Measurements from ENCODE around the gene NIPAL1. TPM values are rescaled to one million over a fixed set of nuclear protein-coding genes. Genes with fewer than 3 reads are reported as not detected.

NIPAL1 gene
- total RNA-seq, 2 experiments from 2014 or later = 1.6 to 1.8 TPM

DNA sequence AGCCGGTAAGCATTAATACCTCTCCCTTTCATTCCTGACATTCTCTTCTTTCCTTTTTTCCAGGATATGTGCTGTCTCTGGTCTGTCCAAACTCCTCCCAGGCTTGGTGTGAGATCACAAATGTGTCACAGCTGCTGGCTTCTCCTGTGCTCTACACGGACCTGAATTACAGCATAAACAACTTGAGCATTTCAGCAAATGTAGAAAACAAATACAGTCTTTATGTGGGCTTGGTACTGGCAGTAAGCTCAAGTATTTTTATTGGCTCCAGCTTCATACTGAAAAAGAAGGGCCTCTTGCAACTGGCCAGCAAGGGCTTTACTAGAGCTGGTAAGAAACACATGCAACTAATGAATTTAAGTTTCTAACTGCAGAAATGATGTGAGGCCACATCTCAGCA lies 8.4 kb downstream of the NIPAL1 start:
- ATAC-seq = no peak
- H3K36me3 Mint-ChIP-seq (ENCODE audit: low read depth) = peaks cover 11% of the 10 kb centered on the region
- no peak overlapping the region for H3K4me3 Mint-ChIP-seq
- DNase-seq = no peak
- peaks cover 38% of the 10 kb centered on the region for H3K4me1 Mint-ChIP-seq
- ChIA-PET POLR2A (no interaction called here), CTCF (interaction anchor here (4.2 kb wide), 1 partner anchor 10 kb away, joined by 26 read pairs; no protein-coding TSS in a partner anchor)
- peaks cover 11% of the 10 kb centered on the region for H3K27me3 Mint-ChIP-seq
- H3K27ac Mint-ChIP-seq = no peak overlapping the region
- peaks cover 2% of the 10 kb centered on the region for H3K9me3 Mint-ChIP-seq (ENCODE audit: low read depth)
- intact Hi-C loops (cut with DNase I, micrococcal nuclease) = no loop called here

DNA sequence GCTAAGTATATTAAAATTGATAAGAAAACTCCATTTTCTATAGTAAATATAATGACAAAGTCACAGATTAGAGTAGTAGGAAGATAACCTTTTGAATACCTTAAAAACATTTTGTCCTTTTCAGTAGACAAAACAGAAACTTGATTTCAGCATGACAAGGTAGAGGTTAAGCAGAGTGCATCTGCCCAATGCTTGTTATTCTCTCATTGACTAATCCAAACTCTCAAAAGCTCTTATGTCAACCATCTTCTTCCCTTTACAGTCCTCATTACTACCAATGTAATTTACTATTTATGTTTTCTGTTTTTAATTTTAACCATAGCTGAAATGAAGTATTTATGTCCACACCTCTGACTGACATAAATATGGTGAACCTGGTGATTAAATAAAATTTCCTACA lies 11.1 kb downstream of the NIPAL1 start:
- ATAC-seq = peak; percentile 96
- Mint-ChIP-seq H3K9me3 (ENCODE audit: low read depth) (no peaks in the 10 kb centered on the region), H3K4me1 (peaks cover 23% of the 10 kb centered on the region), H3K4me3 (no peak overlapping the region), H3K27me3 (peaks cover 5% of the 10 kb centered on the region), H3K27ac (no peak overlapping the region), H3K36me3 (ENCODE audit: low read depth) (peaks cover 11% of the 10 kb centered on the region)
- DNase-seq = no peak
- intact Hi-C loops (cut with DNase I, micrococcal nuclease) = loop anchor here in 1 of 2 experiments (1.0 kb wide), 1 partner anchor 9 kb away; no protein-coding TSS in a partner anchor
- POLR2A ChIA-PET = interaction anchor here (0.6 kb wide), 1 partner anchor 9 kb away, joined by 7 read pairs; no protein-coding TSS in a partner anchor
- CTCF ChIA-PET = interaction anchor here (0.6 to 0.9 kb wide), 2 partner anchors 11 to 102 kb away, joined by 3 to 7 read pairs; partner anchors contain the start of genes CNGA1 and NIPAL1

DNA sequence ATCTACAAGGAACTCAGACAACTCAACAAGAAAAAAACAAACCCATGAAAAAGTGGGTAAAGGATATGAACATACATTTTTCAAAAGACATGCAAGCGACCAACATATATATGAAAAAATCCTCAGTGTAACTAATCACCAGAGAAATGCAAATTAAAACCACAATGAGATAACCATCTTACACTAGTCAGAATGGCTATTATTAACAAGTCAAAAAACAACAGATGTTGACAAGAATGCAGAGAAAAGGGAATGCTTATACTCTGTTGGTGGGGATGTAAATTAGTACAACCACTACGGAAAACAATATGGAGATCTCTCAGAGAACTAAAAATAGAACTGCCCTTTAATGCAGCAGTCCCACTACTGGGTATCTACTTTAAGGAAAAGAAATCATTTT lies 12.1 kb downstream of the NIPAL1 start:
- Mint-ChIP-seq H3K36me3 (ENCODE audit: low read depth) (peaks cover 11% of the 10 kb centered on the region), H3K9me3 (ENCODE audit: low read depth) (no peaks in the 10 kb centered on the region), H3K4me1 (peaks cover 26% of the 10 kb centered on the region), H3K27me3 (peaks cover 2% of the 10 kb centered on the region), H3K27ac (no peak overlapping the region), H3K4me3 (no peak overlapping the region)
- ATAC-seq (no peak), DNase-seq (no peak)
- CTCF ChIA-PET = interaction anchor here (1.2 kb wide), 1 partner anchor 12 kb away, joined by 3 read pairs; no protein-coding TSS in a partner anchor
- POLR2A ChIA-PET = no interaction called here
- intact Hi-C loops (cut with DNase I, micrococcal nuclease) = no loop called here

DNA sequence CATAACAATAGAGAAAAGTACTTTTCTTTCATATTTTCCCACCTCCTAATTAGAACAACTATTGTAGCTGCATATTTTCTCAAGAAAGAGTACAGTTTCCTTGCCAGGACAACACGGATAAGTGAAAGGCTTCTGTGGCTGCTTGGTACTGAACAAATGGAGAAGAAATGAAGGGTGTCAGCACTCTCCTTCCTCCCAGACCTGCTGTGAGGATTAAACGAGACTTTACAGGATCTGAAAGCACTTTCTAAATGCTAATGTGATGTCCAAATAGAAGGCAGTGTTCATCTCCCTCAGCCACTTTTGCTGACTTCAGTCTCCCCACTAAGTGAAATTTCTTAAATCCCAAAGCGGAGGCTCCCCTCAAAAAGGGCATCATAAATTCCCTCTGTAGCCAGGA lies 13.9 kb downstream of the NIPAL1 start:
- DNase-seq (no peak), ATAC-seq (no peak)
- H3K4me3 Mint-ChIP-seq = no peak overlapping the region
- H3K36me3 Mint-ChIP-seq (ENCODE audit: low read depth) = peaks cover 10% of the 10 kb centered on the region
- ChIA-PET CTCF (interaction anchor here (4.5 to 8.8 kb wide), 2 partner anchors 12 to 57 kb away, joined by 64 to 91 read pairs; partner anchors contain the start of genes CNGA1 and NIPAL1), POLR2A (no interaction called here)
- intact Hi-C loops (cut with DNase I, micrococcal nuclease) = no loop called here
- H3K9me3 Mint-ChIP-seq (ENCODE audit: low read depth) = no peaks in the 10 kb centered on the region
- H3K27ac Mint-ChIP-seq = no peak overlapping the region
- H3K4me1 Mint-ChIP-seq = peaks cover 42% of the 10 kb centered on the region
- no peaks in the 10 kb centered on the region for H3K27me3 Mint-ChIP-seq

DNA sequence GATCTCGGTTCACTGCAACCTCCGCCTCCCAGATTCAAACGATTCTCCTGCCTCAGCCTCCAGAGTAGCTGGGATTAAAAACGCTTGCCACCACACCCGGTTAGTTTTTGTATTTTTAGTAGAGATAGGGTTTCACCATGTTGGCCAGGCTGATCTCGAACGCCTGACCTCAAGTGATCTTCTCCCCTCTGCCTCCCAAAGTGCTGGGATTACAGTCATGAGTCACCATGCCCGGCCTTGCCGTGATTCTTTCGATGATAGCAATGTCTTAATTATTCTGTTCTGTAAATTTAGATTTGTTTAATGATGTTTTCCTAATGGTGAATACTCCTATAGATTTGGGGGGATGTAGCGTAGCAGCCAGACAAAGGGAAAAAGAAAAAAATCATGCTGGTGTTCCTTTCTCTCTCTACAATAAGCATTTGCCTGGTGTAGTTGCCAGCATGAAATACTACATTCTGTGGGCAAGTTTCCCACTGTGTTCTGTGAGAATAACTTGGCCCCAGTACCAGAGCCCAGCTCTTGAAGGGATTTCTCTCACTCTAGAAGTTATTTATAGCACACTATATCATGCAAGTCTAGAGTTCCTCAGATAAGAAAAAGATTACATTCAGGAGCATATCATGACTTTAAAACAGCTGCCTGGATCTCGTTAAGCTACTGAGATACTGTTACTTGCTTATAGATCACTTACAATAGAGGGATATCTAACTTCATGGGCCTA lies 15.4 kb downstream of the NIPAL1 start:
- DNase-seq (no peak), ATAC-seq (no peak)
- Mint-ChIP-seq H3K36me3 (ENCODE audit: low read depth) (peaks cover 6% of the 10 kb centered on the region), H3K4me3 (no peak overlapping the region), H3K9me3 (ENCODE audit: low read depth) (peaks cover 5% of the 10 kb centered on the region), H3K27ac (no peak overlapping the region), H3K27me3 (no peaks in the 10 kb centered on the region), H3K4me1 (peaks cover 56% of the 10 kb centered on the region)
- intact Hi-C loops (cut with DNase I, micrococcal nuclease) = no loop called here
- POLR2A ChIA-PET = no interaction called here
- CTCF ChIA-PET = interaction anchor here (0.6 to 8.8 kb wide), 10 partner anchors 14 to 253 kb away, joined by 3 to 105 read pairs (median 8); partner anchors contain the start of genes CNGA1 and NIPAL1

DNA sequence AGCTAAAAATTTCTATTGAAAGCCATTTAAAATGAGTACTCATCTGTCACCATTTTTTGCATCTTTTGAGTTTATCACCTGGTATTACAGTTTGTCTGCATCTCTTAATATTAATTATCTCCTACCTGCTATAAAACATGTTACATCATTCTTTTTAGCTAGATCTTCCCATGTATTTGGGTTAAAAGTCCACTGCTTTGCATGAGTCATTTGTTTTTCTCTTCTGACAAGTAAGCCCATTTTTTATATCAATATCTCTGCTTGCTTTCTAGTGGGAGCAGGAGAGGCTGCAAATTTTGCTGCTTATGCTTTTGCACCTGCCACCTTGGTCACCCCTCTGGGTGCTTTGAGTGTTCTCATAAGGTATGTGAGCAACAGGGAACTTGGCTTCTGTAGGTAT lies 16.1 kb downstream of the NIPAL1 start:
- peaks cover 54% of the 10 kb centered on the region for H3K4me1 Mint-ChIP-seq
- intact Hi-C loops (cut with DNase I, micrococcal nuclease) = loop anchor here in 1 of 2 experiments (1.0 kb wide), 1 partner anchor 55 kb away; no protein-coding TSS in a partner anchor
- ATAC-seq (no peak), DNase-seq (no peak)
- peaks cover 6% of the 10 kb centered on the region for H3K36me3 Mint-ChIP-seq (ENCODE audit: low read depth)
- POLR2A ChIA-PET = no interaction called here
- CTCF ChIA-PET = interaction anchor here (0.6 to 8.8 kb wide), 11 partner anchors 14 to 252 kb away, joined by 3 to 105 read pairs (median 6); partner anchors contain the start of genes CNGA1 and NIPAL1
- H3K27me3 Mint-ChIP-seq = no peaks in the 10 kb centered on the region
- no peak overlapping the region for H3K27ac Mint-ChIP-seq
- peaks cover 6% of the 10 kb centered on the region for H3K9me3 Mint-ChIP-seq (ENCODE audit: low read depth)
- H3K4me3 Mint-ChIP-seq = no peak overlapping the region

DNA sequence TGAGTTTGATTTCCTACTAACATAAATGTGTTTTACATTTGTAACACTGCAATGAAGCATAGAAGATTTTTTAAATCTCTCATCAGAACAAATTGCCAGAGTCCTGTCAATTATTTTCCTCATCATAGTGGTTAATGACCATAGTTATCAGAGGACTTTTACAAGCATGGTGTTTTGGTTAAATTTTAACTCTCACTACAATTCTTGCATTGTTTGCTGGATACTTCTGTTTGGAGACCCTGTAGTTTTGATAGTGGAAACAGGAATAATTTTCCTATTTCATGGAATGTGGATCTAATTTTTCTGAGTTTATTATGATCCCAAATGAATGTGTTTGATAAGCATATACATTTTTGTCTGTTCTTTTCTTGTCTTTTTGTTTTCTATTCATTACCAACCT lies 16.8 kb downstream of the NIPAL1 start:
- H3K9me3 Mint-ChIP-seq (ENCODE audit: low read depth) = peaks cover 6% of the 10 kb centered on the region
- DNase-seq (no peak), ATAC-seq (no peak)
- peaks cover 8% of the 10 kb centered on the region for H3K36me3 Mint-ChIP-seq (ENCODE audit: low read depth)
- peaks cover 49% of the 10 kb centered on the region for H3K4me1 Mint-ChIP-seq
- ChIA-PET POLR2A (no interaction called here), CTCF (interaction anchor here (1.0 to 8.8 kb wide), 14 partner anchors 9 to 335 kb away, joined by 3 to 105 read pairs (median 6); partner anchors contain the start of genes CNGA1 and NIPAL1)
- no peak overlapping the region for H3K4me3 Mint-ChIP-seq
- intact Hi-C loops (cut with DNase I, micrococcal nuclease) = loop anchor here in 1 of 2 experiments (1.0 kb wide), 1 partner anchor 54 kb away; no protein-coding TSS in a partner anchor
- no peak overlapping the region for H3K27ac Mint-ChIP-seq
- H3K27me3 Mint-ChIP-seq = no peaks in the 10 kb centered on the region

DNA sequence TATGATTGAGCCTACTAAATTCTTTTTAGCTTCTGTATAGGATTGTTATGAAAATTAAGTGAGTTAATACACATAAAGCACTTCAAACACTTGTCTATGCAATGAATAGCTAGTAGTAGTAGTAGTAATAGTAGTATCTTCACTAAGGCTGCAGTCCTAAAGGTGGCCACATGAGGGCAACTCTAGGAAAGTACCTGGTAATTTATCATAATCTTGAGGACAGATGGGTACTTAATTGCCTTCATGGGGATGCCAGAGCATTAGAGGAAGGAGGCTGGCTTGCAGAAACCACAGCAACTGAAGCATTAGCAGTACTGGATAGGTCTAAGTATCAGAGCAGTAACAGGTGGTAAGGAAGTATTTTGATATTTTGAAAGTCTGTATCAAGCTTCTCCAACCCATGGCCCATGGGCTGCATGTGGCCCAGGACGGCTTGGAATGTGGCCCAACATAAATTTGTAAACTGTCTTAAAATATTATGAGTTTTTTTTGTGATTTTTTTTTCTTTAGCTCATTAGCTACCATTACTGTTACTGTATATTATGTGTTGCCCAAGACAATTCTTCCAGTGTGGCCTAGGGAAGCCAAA lies 17.3 kb downstream of the NIPAL1 start:
- intact Hi-C loops (cut with DNase I, micrococcal nuclease) = loop anchor here (1.0 to 2.0 kb wide), 2 partner anchors 53 kb away; no protein-coding TSS in a partner anchor
- Mint-ChIP-seq H3K27ac (peak overlapping the region; percentile 29), H3K36me3 (ENCODE audit: low read depth) (peaks cover 10% of the 10 kb centered on the region), H3K9me3 (ENCODE audit: low read depth) (peaks cover 6% of the 10 kb centered on the region), H3K27me3 (no peaks in the 10 kb centered on the region), H3K4me1 (peaks cover 46% of the 10 kb centered on the region), H3K4me3 (no peak overlapping the region)
- DNase-seq = peak; percentile 78
- ChIA-PET CTCF (interaction anchor here (0.7 to 8.8 kb wide), 26 partner anchors 10 to 335 kb away, joined by 3 to 105 read pairs (median 4); partner anchors contain the start of genes CNGA1, NIPAL1 and TXK), POLR2A (no interaction called here)
- ATAC-seq = peak; percentile 37

DNA sequence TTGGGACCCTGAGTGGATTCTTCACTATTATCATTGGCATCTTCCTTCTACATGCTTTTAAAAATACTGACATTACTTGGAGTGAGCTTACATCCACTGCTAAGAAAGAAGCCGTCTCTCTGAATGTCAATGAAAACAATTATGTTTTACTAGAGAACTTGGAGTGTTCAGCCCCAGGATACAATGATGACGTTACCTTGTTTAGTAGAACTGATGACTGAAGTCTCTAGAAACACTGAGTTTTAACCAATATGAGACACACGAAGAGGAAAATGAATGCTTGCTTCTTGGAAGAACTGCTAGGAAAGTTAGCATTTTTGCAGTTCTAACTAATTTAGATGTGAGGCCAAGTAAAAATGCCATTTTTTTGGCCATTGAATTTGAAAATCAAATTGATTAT lies 19.4 kb downstream of the NIPAL1 start:
- Mint-ChIP-seq H3K27ac (peak overlapping the region; percentile 82), H3K4me1 (peaks cover 46% of the 10 kb centered on the region), H3K4me3 (peak overlapping the region; percentile 28), H3K27me3 (no peaks in the 10 kb centered on the region), H3K36me3 (ENCODE audit: low read depth) (peaks cover 10% of the 10 kb centered on the region), H3K9me3 (ENCODE audit: low read depth) (peaks cover 6% of the 10 kb centered on the region)
- ATAC-seq (peak; percentile 62), DNase-seq (no peak)
- intact Hi-C loops (cut with DNase I, micrococcal nuclease) = loop anchor here (1.0 to 2.0 kb wide), 9 partner anchors 9 to 105 kb away; no protein-coding TSS in a partner anchor
- ChIA-PET POLR2A (interaction anchor here (0.6 to 1.7 kb wide), 8 partner anchors 8 to 464 kb away, joined by 3 to 7 read pairs (median 4); partner anchors contain the start of gene TXK), CTCF (interaction anchor here (0.6 to 8.8 kb wide), 13 partner anchors 10 to 103 kb away, joined by 3 to 105 read pairs (median 7); no protein-coding TSS in a partner anchor)

DNA sequence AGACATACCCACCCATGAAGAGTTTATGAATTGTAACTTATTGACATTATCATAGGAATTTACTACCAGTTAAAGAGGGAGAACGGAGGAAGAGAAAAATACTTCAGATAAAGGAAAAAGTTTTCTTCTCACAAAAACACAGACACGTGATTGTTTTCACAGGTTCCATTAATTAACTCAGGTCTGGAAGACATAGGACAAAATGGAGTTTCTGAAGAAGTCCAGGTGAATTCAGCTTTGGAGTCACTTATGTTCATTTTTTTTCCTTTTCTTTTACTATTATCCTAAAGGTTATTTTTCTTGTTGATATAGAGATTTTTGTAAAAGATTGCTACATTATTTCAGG lies 20.5 kb downstream of the NIPAL1 start:
- H3K27ac Mint-ChIP-seq = no peak overlapping the region
- no peak for DNase-seq
- H3K4me1 Mint-ChIP-seq = peaks cover 57% of the 10 kb centered on the region
- CTCF ChIA-PET = interaction anchor here (1.0 to 8.8 kb wide), 6 partner anchors 9 to 66 kb away, joined by 3 to 105 read pairs (median 6); no protein-coding TSS in a partner anchor
- H3K9me3 Mint-ChIP-seq (ENCODE audit: low read depth) = peaks cover 6% of the 10 kb centered on the region
- peaks cover 10% of the 10 kb centered on the region for H3K36me3 Mint-ChIP-seq (ENCODE audit: low read depth)
- no peak for ATAC-seq
- intact Hi-C loops (cut with DNase I, micrococcal nuclease) = loop anchor here in 1 of 2 experiments (2.0 kb wide), 1 partner anchor 104 kb away; no protein-coding TSS in a partner anchor
- peaks cover 3% of the 10 kb centered on the region for H3K27me3 Mint-ChIP-seq
- no peak overlapping the region for H3K4me3 Mint-ChIP-seq
- POLR2A ChIA-PET = interaction anchor here (1.0 to 1.7 kb wide), 3 partner anchors 10 to 66 kb away, joined by 3 to 7 read pairs (median 7); no protein-coding TSS in a partner anchor

DNA sequence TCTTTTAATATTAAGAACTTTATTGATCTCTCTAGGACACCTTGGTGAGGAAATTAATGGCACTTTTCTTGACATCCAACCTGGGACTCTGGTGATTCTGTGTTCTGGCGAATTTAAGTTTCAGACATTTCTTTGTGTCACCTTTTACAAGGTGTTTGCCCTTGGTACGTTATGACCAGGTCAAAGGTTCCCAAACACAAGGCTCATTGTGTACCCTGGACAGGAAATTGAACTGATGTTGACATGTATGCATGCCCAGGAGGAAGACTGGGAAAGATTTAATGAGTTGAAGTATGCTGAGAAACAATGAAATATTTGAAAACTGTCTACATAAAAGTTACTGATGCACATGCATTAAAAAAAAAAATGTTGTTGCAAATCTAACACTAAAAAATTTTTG lies 22.1 kb downstream of the NIPAL1 start:
- Mint-ChIP-seq H3K27me3 (peaks cover 5% of the 10 kb centered on the region), H3K9me3 (ENCODE audit: low read depth) (peaks cover 6% of the 10 kb centered on the region), H3K27ac (no peak overlapping the region), H3K4me3 (no peak overlapping the region), H3K4me1 (peaks cover 69% of the 10 kb centered on the region), H3K36me3 (ENCODE audit: low read depth) (peaks cover 10% of the 10 kb centered on the region)
- POLR2A ChIA-PET = no interaction called here
- CTCF ChIA-PET = interaction anchor here (7.7 kb wide), 1 partner anchor 8 kb away, joined by 105 read pairs; no protein-coding TSS in a partner anchor
- intact Hi-C loops (cut with DNase I, micrococcal nuclease) = no loop called here
- no peak for DNase-seq
- ATAC-seq = no peak
